Natural killer cell (primary cell): ENCODE results near the gene TBC1D10A. TPM values are rescaled to one million over a fixed set of nuclear protein-coding genes. Genes with fewer than 3 reads are reported as not detected.

Experiments
- ATAC-seq, 3 donors: fragments of 150-1000 bp in 2 of 3; fragments of 200-7000 bp in 1 of 3; cut with Tn5 transposase; 1 replicate in 1 of 3; 2 replicates in 2 of 3; pipeline ENCODE4 v1.10.0; 2021; ENCODE audit warnings: mild to moderate bottlenecking in 2 of 3, moderate library complexity in 2 of 3
- DNase-seq, 2 donors: peaks; one replicate each; pipeline versions ENCODE4 v3.0.0 to v3.0.0-alpha.2; 2013 to 2021; ENCODE audit warnings: mixed read lengths in 1 of 2
- H3K27ac ChIP-seq: one replicate; pipeline ENCODE4 v1.5.1; 2013; ENCODE audit warnings: mild to moderate bottlenecking, low read length
- H3K27me3 ChIP-seq: one replicate; pipeline ENCODE4 v1.6.1; 2013; ENCODE audit warnings: low read length; ENCODE audit not compliant: control insufficient read depth, insufficient read depth
- H3K36me3 ChIP-seq: one replicate; pipeline ENCODE4 v1.6.1; 2013; ENCODE audit warnings: low read length; ENCODE audit not compliant: control insufficient read depth, insufficient read depth
- H3K4me1 ChIP-seq: one replicate; pipeline ENCODE4 v1.6.1; 2013; ENCODE audit warnings: low read length; ENCODE audit not compliant: control insufficient read depth, insufficient read depth
- H3K4me3 ChIP-seq: one replicate; pipeline ENCODE4 v1.5.1; 2013; ENCODE audit warnings: low read length
- H3K9me3 ChIP-seq: one replicate; pipeline ENCODE4 v1.6.1; 2013; ENCODE audit warnings: low read length; ENCODE audit not compliant: control insufficient read depth, insufficient read depth
- H3K27ac Mint-ChIP-seq, 2 donors: one replicate each; pipeline ENCODE4 v1.8.0; 2022; ENCODE audit warnings: mild to moderate bottlenecking in 2 of 2, mixed read lengths in 2 of 2, moderate library complexity in 1 of 2
- H3K27me3 Mint-ChIP-seq, 2 donors: one replicate each; pipeline ENCODE4 v1.8.0; 2022; ENCODE audit warnings: low read depth in 2 of 2, mixed read lengths in 2 of 2
- H3K36me3 Mint-ChIP-seq: one replicate; pipeline ENCODE4 v1.8.0; 2022; ENCODE audit warnings: mixed read lengths
- H3K4me1 Mint-ChIP-seq, 2 donors: one replicate each; pipeline ENCODE4 v1.8.0; 2022; ENCODE audit warnings: mixed read lengths in 2 of 2
- H3K4me3 Mint-ChIP-seq: one replicate; pipeline ENCODE4 v1.8.0; 2022; ENCODE audit warnings: mild to moderate bottlenecking, moderate library complexity, mixed read lengths
- H3K9me3 Mint-ChIP-seq, 2 donors: one replicate each; pipeline ENCODE4 v1.8.0; 2022; ENCODE audit warnings: mixed read lengths in 2 of 2
- CTCF ChIP-seq: fragments of 200-600 bp; IDR thresholded peaks from one replicate; pipeline ENCODE4 v1.8.0; 2022; ENCODE audit warnings: antibody characterized with exemption
- WGBS: methylation state at CpG from one replicate; pipeline ENCODE4 v1.1.7; 2013; ENCODE audit warnings: missing lambda C conversion rate; ENCODE audit not compliant: insufficient coverage; 5-methylcytosine and 5-hydroxymethylcytosine counted together
- intact Hi-C: fragments of 100-400 bp; cut with micrococcal nuclease; formaldehyde crosslinking; loops from one replicate; pipeline ENCODE4 v1.14.2; 2022
- total RNA-seq, 4 donors: library from RNA; stranded (reverse); fragments of 120-200 nt in 1 of 4; gene quantifications; one replicate each; pipeline versions ENCODE4 v1.2.3 to v1.2.4, GENCODE V29; 2013 to 2022

TBC1D10A gene
- total RNA-seq, 3 donors from 2014 or later (not counting 1 experiment from before 2014, with no cell fraction given) = 38.9 to 48.0 (median 47.9) TPM

GRCh38 chr22:30333707-30334087 is 7.0 kb upstream of the TBC1D10A start:
- no peak overlapping the region for H3K4me3 Mint-ChIP-seq
- no peaks in the 10 kb centered on the region for H3K4me1 ChIP-seq
- no peak for DNase-seq
- TF ChIP-seq CTCF = no peak
- no peak for ATAC-seq
- no peaks in the 10 kb centered on the region for H3K36me3 Mint-ChIP-seq
- H3K27me3 Mint-ChIP-seq = no peaks in the 10 kb centered on the region
- no peaks in the 10 kb centered on the region for H3K27me3 ChIP-seq
- no peaks in the 10 kb centered on the region for H3K9me3 Mint-ChIP-seq
- 98% methylated on average over 3 of the region's 3 CpGs for WGBS
- no peaks in the 10 kb centered on the region for H3K9me3 ChIP-seq
- peaks cover 65% of the 10 kb centered on the region for H3K36me3 ChIP-seq
- no peak overlapping the region for H3K4me3 ChIP-seq
- no peaks in the 10 kb centered on the region for H3K4me1 Mint-ChIP-seq
- no peak overlapping the region for H3K27ac Mint-ChIP-seq
- H3K27ac ChIP-seq = no peak overlapping the region
- intact Hi-C loops = no loop called here

- intact Hi-C loops = no loop called here
- peak overlapping the region in 1 of 2 donors; percentile 54 for H3K27ac Mint-ChIP-seq
- H3K27ac ChIP-seq = no peak overlapping the region
These were observed 6.4 kb upstream of the TBC1D10A start for GRCh38 chr22:30332994-30333706.

GRCh38 chr22:30332551-30332950 is 5.8 kb upstream of the TBC1D10A start:
- H3K4me3 ChIP-seq = no peak overlapping the region
- Mint-ChIP-seq H3K9me3 (no peaks in the 10 kb centered on the region), H3K27me3 (no peaks in the 10 kb centered on the region), H3K36me3 (no peaks in the 10 kb centered on the region), H3K27ac (peak overlapping the region in 1 of 2 donors; percentile 54), H3K4me1 (peaks cover 2 to 3% of the 10 kb centered on the region in 2 donors), H3K4me3 (no peak overlapping the region)
- no peak for TF ChIP-seq CTCF
- H3K9me3 ChIP-seq = no peaks in the 10 kb centered on the region
- peaks cover 56% of the 10 kb centered on the region for H3K36me3 ChIP-seq
- H3K4me1 ChIP-seq = peaks cover 1% of the 10 kb centered on the region
- no peak overlapping the region for H3K27ac ChIP-seq
- H3K27me3 ChIP-seq = no peaks in the 10 kb centered on the region
- 95% methylated on average over 5 of the region's 5 CpGs for WGBS
- intact Hi-C loops = no loop called here
- no peak for ATAC-seq
- no peak for DNase-seq

More at GRCh38 chr22:30332994-30333706, 6.4 kb upstream of the TBC1D10A start:
- peaks cover 62% of the 10 kb centered on the region for H3K36me3 ChIP-seq
- no peaks in the 10 kb centered on the region for H3K27me3 ChIP-seq
- H3K4me1 ChIP-seq = no peaks in the 10 kb centered on the region
- no peak overlapping the region for H3K4me3 ChIP-seq
- DNase-seq (no peak), ATAC-seq (no peak)
- no peaks in the 10 kb centered on the region for H3K36me3 Mint-ChIP-seq
- no peaks in the 10 kb centered on the region for H3K27me3 Mint-ChIP-seq
- H3K9me3 ChIP-seq = no peaks in the 10 kb centered on the region
- no peak overlapping the region for H3K4me3 Mint-ChIP-seq
- 78% methylated on average over 2 of the region's 2 CpGs for WGBS
- H3K9me3 Mint-ChIP-seq = no peaks in the 10 kb centered on the region
- TF ChIP-seq CTCF = no peak
- H3K4me1 Mint-ChIP-seq = no peaks in the 10 kb centered on the region
